HL-60/S4 (cell line): ENCODE data around the gene ANKRD66.

Experiments used
- in situ Hi-C: fragments of 300-500 bp; cut with MboI; formaldehyde crosslinking; loops from 2 replicates; pipeline ENCODE4 v1.14.3; 2022; ENCODE audit warnings: low sequenced_read_pairs

ANKRD66 gene

GRCh38 chr6:46789434-46790354, 43.0 kb downstream of the ANKRD66 start:
- in situ Hi-C loops = no loop called here

GRCh38 chr6:46790355-46790874, 43.7 kb downstream of the ANKRD66 start:
- in situ Hi-C loops = no loop called here

GRCh38 chr6:46792635-46793034, 45.9 kb downstream of the ANKRD66 start:
- in situ Hi-C loops = no loop called here

GRCh38 chr6:46793138-46793537, 46.4 kb downstream of the ANKRD66 start, which contains the start of gene MEP1A:
Gene MEP1A (plus strand): TSS chr6:46793389. CDS start chr6:46793399, 10 bp downstream.
- in situ Hi-C loops = no loop called here

- in situ Hi-C loops = no loop called here
Observed at GRCh38 chr6:46794068-46794467, 47.3 kb downstream of the ANKRD66 start.

- in situ Hi-C loops = no loop called here
Observed at GRCh38 chr6:46795816-46796215, 49.1 kb downstream of the ANKRD66 start.

GRCh38 chr6:46796848-46797580, 50.3 kb downstream of the ANKRD66 start:
- in situ Hi-C loops = no loop called here

GRCh38 chr6:46799657-46800056, 52.9 kb downstream of the ANKRD66 start:
- in situ Hi-C loops = no loop called here

- in situ Hi-C loops = no loop called here
Observed at GRCh38 chr6:46808806-46809205, 62.1 kb downstream of the ANKRD66 start.
